HCT116 (cell line): ENCODE measurements around the gene CCDC187. TPM values are rescaled to one million over a fixed set of nuclear protein-coding genes. Genes with fewer than 3 reads are reported as not detected.

Source experiments
- ATAC-seq: fragments of 200-7000 bp; cut with Tn5 transposase; 2 replicates; pipeline ENCODE4 v1.9.1; 2020; ENCODE audit warnings: mild to moderate bottlenecking, moderate library complexity
- BruUV-seq: library from RNA; stranded (reverse); fragments of 400-500 nt; replicated peaks from 2 replicates; lab custom pipeline; 2021; lab: Mats Ljungman, UMichigan
- CTCF ChIA-PET: fragments of 300-600 bp; sonication (Branson Sonifier 250); formaldehyde crosslinking; loops from one replicate; lab custom pipeline; 2021; ENCODE audit warnings: antibody characterized with exemption; lab: Charles Lee
- POLR2A ChIA-PET: fragments of 300-600, 350-600 bp; sonication (Branson Sonifier 250); formaldehyde crosslinking; loops from one replicate; lab custom pipeline; 2021; ENCODE audit warnings: antibody characterized with exemption; lab: Charles Lee
- RAD21 ChIA-PET, 2 experiments: fragments of 300-600 bp; sonication (Branson Sonifier 250); formaldehyde crosslinking; loops; one replicate each; lab custom pipeline; 2023; ENCODE audit warnings: low total read pairs in 2 of 2; ENCODE audit not compliant: uncharacterized antibody in 2 of 2, unreplicated experiment in 2 of 2, low non-redundant PET in 1 of 2; lab: Charles Lee
- DNase-seq: peaks from one replicate; pipeline ENCODE4 v3.0.0-alpha.2; 2010; ENCODE audit warnings: low read depth, low spot score
- H2AFZ ChIP-seq: fragments of 200-600 bp; shearing (Covaris generic), sonication (generic); 2 replicates; pipeline ENCODE4 v1.6.1; 2017; ENCODE audit warnings: low read depth, mixed run types, mixed read lengths, antibody characterized with exemption, low read length; ENCODE audit not compliant: poor library complexity, severe bottlenecking
- H3K27ac ChIP-seq: 2 replicates; pipeline ENCODE4 v1.5.1; 2012; ENCODE audit warnings: low read depth, low read length
- H3K27me3 ChIP-seq: fragments of 200-600 bp; sonication (generic); 2 replicates; pipeline ENCODE4 v1.6.1; 2016; ENCODE audit warnings: mixed run types, low read length, mixed read lengths; ENCODE audit not compliant: insufficient read depth
- H3K36me3 ChIP-seq, 2 experiments: fragments of 200-500 bp in 1 of 2; fragments of 200-600 bp in 1 of 2; sonication (Bioruptor generic) in 1 of 2; sonication (generic) in 1 of 2; 2 replicates each; pipeline versions ENCODE4 v1.5.1 to v1.6.1; 2014 to 2016; ENCODE audit warnings: low read length in 2 of 2, inconsistent platforms in 1 of 2, mixed read lengths in 1 of 2, mixed run types in 1 of 2; ENCODE audit not compliant: insufficient read depth in 2 of 2, control insufficient read depth in 1 of 2
- H3K4me1 ChIP-seq, 2 experiments: fragments of 200-600 bp in 1 of 2; sonication (generic) in 1 of 2; 2 replicates each; pipeline versions ENCODE4 v1.5.1 to v1.6.1; 2012 to 2017; ENCODE audit warnings: low read length in 2 of 2, inconsistent platforms in 1 of 2, mild to moderate bottlenecking in 1 of 2, mixed read lengths in 1 of 2, mixed run types in 1 of 2, moderate library complexity in 1 of 2; ENCODE audit not compliant: insufficient read depth in 2 of 2, control insufficient read depth in 1 of 2
- H3K4me2 ChIP-seq: fragments of 200-600 bp; sonication (generic); 2 replicates; pipeline ENCODE4 v1.6.1; 2017; ENCODE audit warnings: mixed run types, low read length, mixed read lengths
- H3K4me3 ChIP-seq, 2 experiments: fragments of 200-600 bp in 1 of 2; sonication (generic) in 1 of 2; replicated peaks in 1 of 2; 2 replicates each; pipeline ENCODE4 v1.5.1; 2011 to 2016; ENCODE audit warnings: low read length in 2 of 2, control low read depth in 1 of 2, low read depth in 1 of 2, mild to moderate bottlenecking in 1 of 2, mixed read lengths in 1 of 2, mixed run types in 1 of 2
- H3K79me2 ChIP-seq: fragments of 200-600 bp; sonication (generic); 2 replicates; pipeline ENCODE4 v1.6.1; 2017; ENCODE audit warnings: mild to moderate bottlenecking, mixed run types, low read length, moderate library complexity, mixed read lengths; ENCODE audit not compliant: insufficient read depth
- H3K9ac ChIP-seq: fragments of 200-600 bp; sonication (generic); 2 replicates; pipeline ENCODE4 v1.6.1; 2016; ENCODE audit warnings: low read length, mixed read lengths
- H3K9me2 ChIP-seq: fragments of 200-600 bp; sonication (generic), shearing (Covaris generic); 2 replicates; pipeline ENCODE4 v1.6.1; 2017; ENCODE audit warnings: mixed run types, mild to moderate bottlenecking, moderate library complexity; ENCODE audit not compliant: insufficient read depth
- H3K9me3 ChIP-seq, 2 experiments: fragments of 200-500 bp in 1 of 2; fragments of 200-600 bp in 1 of 2; sonication (Bioruptor generic) in 1 of 2; sonication (generic) in 1 of 2; 2 replicates each; pipeline ENCODE4 v1.6.1; 2014 to 2017; ENCODE audit warnings: low read length in 2 of 2, mixed read lengths in 2 of 2, inconsistent platforms in 1 of 2, low read depth in 1 of 2, mild to moderate bottlenecking in 1 of 2, mixed run types in 1 of 2, moderate library complexity in 1 of 2; ENCODE audit not compliant: control insufficient read depth in 1 of 2, insufficient read depth in 1 of 2
- H4K20me1 ChIP-seq: fragments of 200-600 bp; sonication (generic), shearing (Covaris generic); 2 replicates; pipeline ENCODE4 v1.6.1; 2017; ENCODE audit warnings: mixed run types, mild to moderate bottlenecking, moderate library complexity; ENCODE audit not compliant: insufficient read depth
- ELF1 ChIP-seq: IDR thresholded peaks from 2 replicates; pipeline ENCODE4 v1.6.1; 2012; ENCODE audit warnings: low read depth, borderline replicate concordance
- FOSL1 ChIP-seq: IDR thresholded peaks from 2 replicates; pipeline ENCODE4 v1.6.1; 2012; ENCODE audit warnings: low read depth
- JUND ChIP-seq: IDR thresholded peaks from 2 replicates; pipeline ENCODE4 v1.6.1; 2012
- POLR2AphosphoS5 ChIP-seq: IDR thresholded peaks from 2 replicates; pipeline ENCODE4 v1.6.1; 2011; ENCODE audit warnings: mild to moderate bottlenecking, low read depth, low read length, moderate library complexity
- TCF7L2 ChIP-seq: IDR thresholded peaks from 2 replicates; pipeline ENCODE4 v1.7.0; 2011; ENCODE audit warnings: borderline replicate concordance, inconsistent platforms; ENCODE audit not compliant: insufficient read depth, insufficient read length; ENCODE audit errors: extremely low read depth
- ZFX ChIP-seq: fragments of 450-650 bp; IDR thresholded peaks from 2 replicates; pipeline ENCODE4 v1.6.1; 2017
- intact Hi-C: fragments of 100-400 bp; cut with micrococcal nuclease; formaldehyde crosslinking; loops from 2 replicates; pipeline ENCODE4 v1.10.0; 2022
- total RNA-seq: library from RNA; stranded (reverse); gene quantifications from one replicate; pipeline ENCODE4 v1.2.1, GENCODE V29; 2021; ENCODE audit not compliant: unreplicated experiment
- TF ChIP-seq, protein P1 (sequence below): IDR thresholded peaks from 2 replicates; pipeline ENCODE4 v1.6.1; 2012
- TF ChIP-seq, protein P2 (sequence below), 3 experiments: fragments of 200-600 bp in 1 of 3; sonication (generic) in 1 of 3; IDR thresholded peaks in 2 of 3; conservative IDR thresholded peaks in 1 of 3; 2 replicates each; pipeline ENCODE4 v1.5.1; 2012 to 2017; ENCODE audit warnings: low read depth in 2 of 3, low read length in 2 of 3, antibody characterized with exemption in 1 of 3, borderline replicate concordance in 1 of 3, control low read depth in 1 of 3, mild to moderate bottlenecking in 1 of 3, mixed read lengths in 1 of 3, mixed run types in 1 of 3, moderate library complexity in 1 of 3; ENCODE audit not compliant: insufficient read depth in 1 of 3

CCDC187 gene
- total RNA-seq, 1 experiment from 2014 or later, result 4.6 TPM

DNA sequence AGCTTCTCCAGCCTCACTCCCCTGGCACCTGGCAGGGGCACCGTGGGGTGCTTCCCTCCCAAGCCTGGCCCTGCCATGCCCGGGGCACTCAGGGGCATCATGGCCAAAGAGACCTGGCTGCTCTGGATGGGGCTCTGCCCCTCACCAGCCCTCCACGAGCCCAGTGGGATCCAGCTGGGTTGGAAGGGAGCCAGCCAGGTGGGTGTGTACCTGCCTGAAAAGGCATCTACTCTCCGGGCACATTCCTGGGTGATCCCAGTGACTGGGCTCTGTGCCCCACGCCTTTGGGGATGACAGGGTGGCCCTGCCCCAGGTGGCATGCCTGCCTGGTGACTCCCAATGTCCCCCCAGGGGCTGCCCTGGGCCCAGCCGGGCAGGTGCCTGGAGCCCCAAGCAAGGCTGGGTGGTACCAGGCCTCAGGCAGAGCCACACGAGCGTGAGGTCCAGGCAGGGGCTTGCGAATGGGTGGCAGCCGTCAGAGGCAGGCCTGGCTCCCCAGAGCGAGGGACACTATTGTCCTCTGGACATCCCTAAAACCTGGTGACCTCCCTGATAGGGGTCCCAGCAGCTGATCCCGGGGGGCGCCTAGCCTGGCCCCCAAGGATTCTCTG, 24.2 kb upstream of the CCDC187 start:
- Histone ChIP-seq H3K9ac (peak overlapping the region; percentile 75), H4K20me1 (no peaks in the 10 kb centered on the region), H3K4me1 (peaks cover 8 to 42% of the 10 kb centered on the region in 2 experiments; a peak in 3 of 4 replicates), H3K27me3 (no peaks in the 10 kb centered on the region), H3K27ac (peak overlapping the region; percentile 65), H3K4me3 (peak overlapping the region; percentile 71 to 76), H3K9me3 (no peaks in the 10 kb centered on the region), H3K36me3 (no peaks in the 10 kb centered on the region), H2AFZ (no peak overlapping the region), H3K9me2 (no peaks in the 10 kb centered on the region), H3K79me2 (peaks cover 20% of the 10 kb centered on the region; the same call in 1 of the 2 replicates), H3K4me2 (peak overlapping the region; percentile 98)
- ATAC-seq, result peak; percentile 51
- ChIA-PET POLR2A (interaction anchor here (0.6 to 0.7 kb wide), 2 partner anchors 34 to 1651 kb away, joined by 3 read pairs; no protein-coding TSS in a partner anchor), CTCF (no interaction called here), RAD21 (no interaction called here)
- BruUV-seq, result no TSS peak
- TF ChIP-seq, protein P1, sequence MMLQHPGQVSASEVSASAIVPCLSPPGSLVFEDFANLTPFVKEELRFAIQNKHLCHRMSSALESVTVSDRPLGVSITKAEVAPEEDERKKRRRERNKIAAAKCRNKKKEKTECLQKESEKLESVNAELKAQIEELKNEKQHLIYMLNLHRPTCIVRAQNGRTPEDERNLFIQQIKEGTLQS, result no peak
- no peak for TF ChIP-seq JUND
- TF ChIP-seq, protein P2, sequence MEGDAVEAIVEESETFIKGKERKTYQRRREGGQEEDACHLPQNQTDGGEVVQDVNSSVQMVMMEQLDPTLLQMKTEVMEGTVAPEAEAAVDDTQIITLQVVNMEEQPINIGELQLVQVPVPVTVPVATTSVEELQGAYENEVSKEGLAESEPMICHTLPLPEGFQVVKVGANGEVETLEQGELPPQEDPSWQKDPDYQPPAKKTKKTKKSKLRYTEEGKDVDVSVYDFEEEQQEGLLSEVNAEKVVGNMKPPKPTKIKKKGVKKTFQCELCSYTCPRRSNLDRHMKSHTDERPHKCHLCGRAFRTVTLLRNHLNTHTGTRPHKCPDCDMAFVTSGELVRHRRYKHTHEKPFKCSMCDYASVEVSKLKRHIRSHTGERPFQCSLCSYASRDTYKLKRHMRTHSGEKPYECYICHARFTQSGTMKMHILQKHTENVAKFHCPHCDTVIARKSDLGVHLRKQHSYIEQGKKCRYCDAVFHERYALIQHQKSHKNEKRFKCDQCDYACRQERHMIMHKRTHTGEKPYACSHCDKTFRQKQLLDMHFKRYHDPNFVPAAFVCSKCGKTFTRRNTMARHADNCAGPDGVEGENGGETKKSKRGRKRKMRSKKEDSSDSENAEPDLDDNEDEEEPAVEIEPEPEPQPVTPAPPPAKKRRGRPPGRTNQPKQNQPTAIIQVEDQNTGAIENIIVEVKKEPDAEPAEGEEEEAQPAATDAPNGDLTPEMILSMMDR (IDR thresholded peaks at IDR 0.05 in 2 of 3, conservative IDR thresholded peaks at IDR 0.05 in 1 of 3; ENCODE audit: borderline replicate concordance in 1 of 3, insufficient read depth in 1 of 3, low read depth in 2 of 3, low read length in 2 of 3), result no peak
- intact Hi-C loops, result no loop called here
- no peak for DNase-seq

DNA sequence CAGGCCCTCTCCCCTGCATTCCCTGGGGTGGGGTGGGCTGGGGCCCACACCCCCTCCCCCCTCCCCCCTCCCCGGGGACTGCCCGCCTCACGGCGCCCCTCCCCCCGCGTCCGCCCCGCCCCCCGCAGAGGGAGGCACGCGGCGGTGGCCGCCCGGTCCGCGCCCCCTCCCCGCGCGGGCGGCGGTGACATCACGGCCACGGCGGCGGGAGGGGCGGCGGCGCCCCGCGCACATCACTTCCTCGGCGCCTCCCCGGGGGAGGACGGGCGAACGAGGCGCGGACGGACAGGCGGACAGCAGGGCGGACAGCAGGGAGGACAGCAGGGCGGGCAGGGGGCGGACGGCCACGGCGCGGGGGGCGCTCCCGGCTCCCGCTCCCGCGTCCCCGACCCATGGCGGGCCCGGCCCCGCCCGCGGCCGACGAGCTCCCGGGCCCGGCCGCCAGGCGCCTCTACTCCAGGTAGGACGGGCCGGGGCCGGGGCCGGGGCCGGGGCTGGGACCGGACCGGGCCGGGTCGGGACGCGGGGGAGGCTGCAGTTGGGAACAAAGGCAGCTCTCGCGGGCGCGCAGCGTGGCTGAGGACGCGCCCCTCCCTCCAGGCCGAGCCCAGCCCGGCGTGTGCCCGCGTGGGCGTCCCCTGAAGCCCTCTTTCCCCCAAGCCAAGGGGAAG, 23.5 kb upstream of the CCDC187 start, which contains the start of gene GPSM1:
TSS of gene GPSM1 (plus strand) at position 236 of the 671 bp plus-strand sequence. CDS start at position 393, 157 bp downstream.
- no peaks in the 10 kb centered on the region for H4K20me1 ChIP-seq
- ChIA-PET RAD21 (no interaction called here), CTCF (no interaction called here), POLR2A (interaction anchor here (0.6 to 0.7 kb wide), 2 partner anchors 35 to 1652 kb away, joined by 3 read pairs; no protein-coding TSS in a partner anchor)
- no peaks in the 10 kb centered on the region for H3K9me2 ChIP-seq
- peak; percentile 6 for TF ChIP-seq TCF7L2
- no peak for TF ChIP-seq ELF1
- TF ChIP-seq ZFX, result peak; percentile 51
- TF ChIP-seq FOSL1, result no peak
- peak; percentile 67 for TF ChIP-seq POLR2AphosphoS5
- H3K4me2 ChIP-seq, result peak within 1 kb of the TSS; percentile 98
- no peak for DNase-seq
- H3K4me1 ChIP-seq, result peaks cover 8 to 42% of the 10 kb centered on the region in 2 experiments; a peak in 3 of 4 replicates
- H3K9me3 ChIP-seq, result no peaks in the 10 kb centered on the region
- H3K9ac ChIP-seq, result peak within 1 kb of the TSS; percentile 75
- peak; percentile 57 for ATAC-seq
- no peaks in the 10 kb centered on the region for H3K36me3 ChIP-seq
- H3K27ac ChIP-seq, result peak within 1 kb of the TSS; percentile 65
- BruUV-seq, result no TSS peak
- no peaks in the 10 kb centered on the region for H3K27me3 ChIP-seq
- peak within 1 kb of the TSS; percentile 71 to 76 for H3K4me3 ChIP-seq
- peaks cover 20% of the 10 kb centered on the region; the same call in 1 of the 2 replicates for H3K79me2 ChIP-seq
- no peak within 1 kb of the TSS for H2AFZ ChIP-seq
- intact Hi-C loops, result no loop called here
